NCI-H187 (cell line): ENCODE measurements around the gene DOCK7.
A peak's percentile ranks its signal among the peaks of the same experiment; 100 is the strongest.
"Not testable (repeated sequence)": the region's sequence is repeated elsewhere in the genome, so short reads cannot be mapped to it uniquely, and the experiment has no call there.

ENCODE experiments used
- DNase-seq, 2 experiments: peaks; one replicate each; lab custom pipeline; 2025; lab: John Stamatoyannopoulos, UW

Gene DOCK7

DNA sequence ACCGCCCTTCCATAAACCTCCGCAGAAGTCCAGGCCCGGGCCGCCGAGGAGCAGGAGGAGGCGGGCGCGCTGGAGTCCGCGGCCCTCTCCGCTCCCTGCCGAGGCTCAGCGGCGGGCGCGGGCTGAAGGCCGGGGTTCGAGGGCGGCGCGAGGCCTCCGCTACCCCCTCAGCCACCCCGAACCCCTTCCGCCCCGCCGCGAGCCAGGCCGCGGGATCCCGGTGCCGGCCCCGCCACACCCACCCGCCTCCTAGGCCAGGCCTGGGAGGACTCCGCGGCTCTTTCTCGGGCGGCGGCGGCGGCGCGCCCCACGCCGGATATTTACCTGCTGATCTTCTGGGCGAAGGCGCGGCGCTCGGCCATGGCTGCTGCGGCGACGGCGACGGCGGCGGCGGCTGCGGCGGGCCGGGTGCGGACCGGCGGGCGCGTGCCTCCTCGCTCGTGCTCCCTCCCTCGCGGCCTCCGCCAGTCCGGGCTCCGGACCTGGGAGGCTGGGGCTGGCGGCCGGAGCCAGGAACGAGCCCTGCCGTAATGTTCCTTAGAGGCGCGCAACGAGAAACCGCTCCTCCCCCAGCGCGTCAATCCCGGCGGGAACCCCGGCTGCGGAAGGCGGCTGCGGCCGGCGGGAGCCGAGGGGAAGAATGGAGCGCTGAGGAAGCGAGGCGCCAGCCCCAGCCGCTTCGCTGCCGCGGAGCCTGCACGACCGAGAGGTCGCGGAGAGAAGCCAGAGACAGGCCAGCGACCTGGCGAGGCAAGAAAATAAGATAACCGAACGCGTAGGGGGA, at the start of gene DOCK7:
DOCK7 (minus strand) TSS at position 484 of the 784 bp plus-strand sequence; CDS start at position 362, 122 bp downstream.
- peak; percentile 27 to 70 for DNase-seq

GRCh38 chr1:62735491-62736171, 47.4 kb upstream of the DOCK7 start:
- DNase-seq = no peak

GRCh38 chr1:62732331-62732730, 44.1 kb upstream of the DOCK7 start:
- no peak for DNase-seq

DNA sequence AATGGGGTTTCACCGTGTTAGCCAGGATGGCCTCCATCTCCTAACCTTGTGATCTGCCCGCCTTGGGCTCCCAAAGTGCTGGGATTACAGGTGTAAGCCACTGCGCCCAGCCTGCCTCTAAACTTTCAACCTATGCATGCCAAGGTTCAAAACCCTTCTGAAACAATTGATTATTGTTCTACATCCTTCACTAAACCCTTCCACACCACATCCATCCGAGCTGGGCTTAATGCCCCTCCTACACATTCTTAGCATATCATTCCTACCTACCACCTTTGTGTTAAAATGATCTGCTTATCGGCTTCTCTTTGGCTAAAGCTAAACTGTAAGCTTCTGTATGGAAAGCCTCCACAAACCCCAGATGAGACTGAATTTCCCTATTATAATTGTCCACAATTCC, 40.8 kb upstream of the DOCK7 start:
- DNase-seq = no peak

DNA sequence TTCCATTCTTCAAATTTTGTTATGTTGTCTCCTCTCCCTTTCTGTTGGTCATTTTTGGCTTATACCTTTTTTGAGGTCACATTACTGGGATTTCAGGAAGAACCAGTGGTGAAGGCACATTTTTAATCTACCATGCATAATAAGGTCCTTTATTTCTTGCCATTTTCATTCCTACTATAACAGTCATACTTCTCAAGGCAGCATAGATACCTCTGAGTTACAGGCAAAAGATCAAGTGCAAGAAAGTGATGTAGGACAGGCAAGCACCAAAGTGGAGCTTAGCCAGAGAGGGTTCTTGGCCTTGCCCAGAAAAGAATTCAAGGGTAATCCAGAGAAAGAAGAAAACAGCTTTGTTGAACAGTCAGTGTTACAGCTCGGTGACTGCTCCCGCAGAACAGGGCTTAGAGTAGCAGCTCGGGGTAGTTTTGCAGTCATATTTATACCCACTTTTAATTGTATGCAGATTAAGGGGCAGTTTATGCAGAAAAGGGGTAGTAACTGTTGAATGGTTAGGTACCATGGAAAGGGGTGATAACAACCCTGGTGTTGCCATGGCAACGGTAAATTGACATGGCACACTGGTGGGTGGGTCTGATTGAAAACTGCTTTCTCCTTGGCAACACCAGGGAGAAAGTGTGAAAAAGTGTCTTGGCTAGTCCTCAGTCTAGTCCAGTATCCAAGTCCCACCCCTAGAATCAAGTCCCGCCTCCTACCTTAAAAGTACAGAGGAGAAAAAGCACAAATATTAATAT, 39.6 kb upstream of the DOCK7 start:
- no peak for DNase-seq

GRCh38 chr1:62726011-62726442, 37.8 kb upstream of the DOCK7 start:
- DNase-seq = no peak

- no peak for DNase-seq
These were observed 37.1 kb upstream of the DOCK7 start for GRCh38 chr1:62725255-62725654.

- no peak for DNase-seq
These were observed 36.2 kb upstream of the DOCK7 start for GRCh38 chr1:62724430-62724829.

DNA sequence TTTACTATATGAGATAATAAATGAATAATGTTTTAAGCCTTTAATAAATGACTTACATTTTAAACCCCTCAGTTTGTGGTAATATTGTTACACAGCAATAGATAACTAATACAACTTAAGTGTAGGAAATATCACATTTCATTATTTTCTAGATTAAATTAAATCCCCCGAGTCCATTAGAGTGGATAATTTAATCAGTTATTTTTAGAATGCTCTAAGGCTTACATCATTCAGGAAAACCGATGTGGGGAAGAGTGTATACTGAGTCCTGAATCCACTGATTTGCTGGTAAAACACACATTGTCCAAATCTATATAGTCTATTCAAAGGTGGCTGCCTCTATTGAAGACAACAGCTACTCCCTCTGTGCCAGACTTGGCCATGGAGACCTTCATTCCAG, 35.7 kb upstream of the DOCK7 start:
- DNase-seq = no peak

- no peak for DNase-seq
These were observed 34.6 kb upstream of the DOCK7 start for GRCh38 chr1:62722796-62723195.

- no peak for DNase-seq
These were observed 32.9 kb upstream of the DOCK7 start for GRCh38 chr1:62720946-62721554.

- DNase-seq = not testable (repeated sequence)
These were observed 30.2 kb upstream of the DOCK7 start for GRCh38 chr1:62718400-62718799.

GRCh38 chr1:62717483-62717882, 29.3 kb upstream of the DOCK7 start:
- no peak for DNase-seq

GRCh38 chr1:62716397-62716796, 28.2 kb upstream of the DOCK7 start:
- no peak for DNase-seq

DNA sequence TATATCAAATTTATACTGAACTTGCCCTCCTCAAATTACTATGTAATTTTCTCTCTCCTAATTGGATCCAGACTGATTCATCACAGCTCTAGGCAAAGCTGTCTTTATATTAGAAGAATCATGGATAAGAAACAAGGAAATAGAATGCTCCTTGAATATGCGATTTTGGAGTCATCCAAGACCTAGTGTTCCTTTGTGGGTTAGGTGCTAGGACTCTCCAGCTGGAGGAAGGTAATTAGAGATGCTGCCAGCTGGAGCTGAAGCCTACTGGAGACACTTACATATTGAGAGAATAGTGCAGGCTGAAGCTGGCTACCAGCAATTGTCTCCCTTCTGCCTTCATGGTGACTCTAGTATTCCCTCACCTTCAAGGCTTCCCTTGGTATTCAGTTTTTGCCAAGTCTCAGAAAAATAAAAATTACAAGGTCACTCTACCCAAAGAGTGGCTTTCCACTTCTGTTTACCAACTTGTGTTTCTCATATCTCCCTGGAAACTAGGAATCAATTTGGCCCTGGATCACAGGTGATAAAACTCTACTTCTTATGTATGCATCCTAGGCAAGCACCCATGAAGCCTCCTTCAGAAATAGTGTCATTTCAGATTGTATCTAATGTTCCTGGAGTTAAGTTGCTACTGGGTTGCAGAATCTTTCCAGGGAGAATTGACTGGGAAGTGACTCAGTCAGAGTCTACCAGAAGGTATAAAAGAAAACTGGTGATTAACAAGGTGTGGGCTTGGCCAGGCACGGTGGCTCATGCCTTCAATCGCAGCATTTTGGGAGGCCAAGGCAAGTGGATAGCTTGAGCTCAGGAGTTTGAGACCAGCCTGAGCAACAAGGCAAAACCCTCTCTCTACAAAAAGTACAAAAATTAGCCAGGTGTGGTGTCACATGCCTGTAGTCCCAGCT, 24.4 kb upstream of the DOCK7 start:
- DNase-seq = no peak

DNA sequence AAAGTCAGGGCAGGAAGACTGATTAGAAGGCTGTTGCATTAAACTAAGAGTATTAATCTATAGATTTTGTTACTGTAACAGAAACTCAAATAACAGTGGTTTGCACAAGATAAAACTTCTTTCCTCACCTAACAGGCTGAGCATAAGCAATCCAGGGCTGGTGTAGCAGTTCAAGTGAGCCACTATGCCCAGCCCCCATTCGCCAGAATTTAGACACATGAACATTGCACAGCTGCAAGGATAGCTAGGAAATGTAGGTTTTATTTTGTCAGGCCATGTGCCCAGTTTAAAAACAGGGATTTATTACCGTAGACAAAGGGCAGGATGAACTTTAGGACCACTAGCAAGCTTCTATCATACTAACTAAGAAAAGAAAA, 19.5 kb upstream of the DOCK7 start:
- no peak for DNase-seq

DNA sequence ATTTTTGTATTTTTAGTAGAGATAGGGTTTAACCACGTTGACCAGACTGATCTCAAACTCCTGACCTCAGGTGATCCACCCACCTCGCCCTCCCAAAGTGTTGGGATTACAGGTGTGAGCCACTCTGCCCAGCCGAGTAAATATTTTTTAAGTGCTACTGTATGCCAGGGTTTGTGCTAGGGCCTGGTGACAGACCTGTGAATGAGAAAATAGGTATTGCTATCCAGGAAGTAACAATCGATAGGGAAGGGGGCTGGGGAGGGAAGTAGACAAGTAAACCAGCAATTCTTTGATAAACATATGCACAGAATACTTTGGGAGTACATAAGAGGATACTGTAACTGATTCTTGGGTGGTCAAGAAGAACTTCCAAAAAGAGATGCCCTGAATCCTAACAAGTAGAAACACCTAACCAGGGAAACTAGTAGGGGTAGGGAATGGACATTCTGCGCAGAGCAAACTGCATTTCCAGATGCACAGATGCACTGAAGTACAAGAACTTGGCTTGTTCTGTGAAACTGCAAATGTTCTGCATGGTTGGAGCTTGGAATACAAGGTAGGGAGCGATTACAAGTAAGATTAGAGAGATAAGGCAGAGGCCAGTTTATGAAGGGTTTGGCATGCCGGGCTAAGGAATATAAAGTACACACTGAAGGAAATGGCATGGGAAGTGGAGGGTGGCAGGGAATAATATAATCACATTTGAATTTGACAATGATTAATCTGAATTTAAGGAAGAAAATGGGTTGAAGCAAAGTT, 19.0 kb upstream of the DOCK7 start:
- DNase-seq = no peak

DNA sequence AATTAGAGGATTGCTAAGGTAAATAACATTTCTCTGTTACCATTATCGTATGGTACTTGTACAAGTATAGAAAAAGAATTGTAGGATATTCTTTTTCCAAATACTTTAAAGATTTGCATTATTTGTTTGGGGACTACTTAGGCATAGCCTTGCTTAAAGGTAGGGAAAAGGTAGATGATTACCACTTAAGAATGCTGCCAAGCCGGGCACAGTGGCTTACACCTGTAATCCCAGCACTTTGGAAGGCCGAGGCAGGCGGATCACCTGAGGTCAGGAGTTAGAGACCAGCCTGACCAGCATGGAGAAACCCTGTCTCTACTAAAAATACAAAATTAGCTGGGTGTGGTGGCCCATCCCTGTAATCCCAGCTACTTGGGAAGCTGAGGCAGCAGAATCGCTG, 10.0 kb upstream of the DOCK7 start:
- not testable (repeated sequence) for DNase-seq

GRCh38 chr1:62694479-62694878, 6.3 kb upstream of the DOCK7 start:
- DNase-seq = not testable (repeated sequence)

DNA sequence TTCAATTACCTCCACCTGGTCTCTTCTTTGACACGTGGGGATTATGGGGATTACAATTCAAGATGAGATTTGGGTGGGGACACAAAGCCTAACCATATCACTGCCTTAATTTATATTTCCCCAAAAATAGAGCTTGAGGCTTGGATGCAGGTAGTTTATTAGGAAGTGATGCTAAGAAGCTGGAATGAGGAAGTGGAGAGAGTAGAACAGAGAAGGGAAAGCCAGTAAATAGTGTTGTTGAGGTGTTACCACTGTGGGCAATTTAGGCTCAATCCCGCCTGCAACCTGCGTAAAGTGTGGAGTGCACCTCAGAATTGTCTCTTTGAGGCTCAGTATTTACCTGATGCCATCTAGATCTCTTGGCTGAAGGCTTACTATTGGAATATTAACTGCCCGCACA, 4.9 kb upstream of the DOCK7 start:
- DNase-seq = no peak
